Suppressor macrophage treated with lipopolysaccharide for 1 hour (primary cell): ENCODE results near the gene TIGIT.
A peak's percentile ranks its signal among the peaks of the same experiment; 100 is the strongest.

Experiments used
- DNase-seq, 3 donors: peaks; one replicate each; pipeline ENCODE4 v3.0.0-alpha.2; 2020 to 2022

Gene TIGIT

GRCh38 chr3:114313426-114313825 is 19.6 kb downstream of the TIGIT start:
- DNase-seq = no peak

- DNase-seq = no peak
These were observed 20.5 kb downstream of the TIGIT start for GRCh38 chr3:114314282-114314681.

DNA sequence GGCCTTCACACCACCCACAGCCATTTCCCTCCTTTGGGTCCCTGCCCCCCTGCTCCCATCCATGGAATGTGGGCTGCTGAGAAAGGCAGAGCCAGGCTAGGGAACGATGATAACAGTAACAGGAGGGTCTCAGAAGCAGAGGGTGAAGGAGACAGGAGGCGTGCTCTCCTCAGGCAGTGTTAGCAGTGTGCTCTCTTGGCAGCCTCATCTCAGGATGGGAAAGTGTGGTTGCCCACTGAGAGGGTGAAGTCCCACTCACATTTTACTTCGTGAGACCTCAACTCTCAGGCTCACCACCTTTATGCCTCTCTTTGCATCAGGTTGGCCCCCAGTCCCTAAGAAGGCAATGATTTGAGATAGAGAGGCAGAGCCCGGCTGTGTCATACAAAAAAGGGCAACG is 24.5 kb downstream of the TIGIT start:
- no peak for DNase-seq

GRCh38 chr3:114319453-114319852 is 25.6 kb downstream of the TIGIT start:
- DNase-seq = no peak

GRCh38 chr3:114320246-114320645 is 26.4 kb downstream of the TIGIT start:
- DNase-seq = no peak

GRCh38 chr3:114323546-114324254 is 29.9 kb downstream of the TIGIT start:
- no peak for DNase-seq

GRCh38 chr3:114327665-114328064 is 33.8 kb downstream of the TIGIT start:
- DNase-seq = no peak

- no peak for DNase-seq
These were observed 34.5 kb downstream of the TIGIT start for GRCh38 chr3:114328345-114328744.

- no peak for DNase-seq
These were observed 36.0 kb downstream of the TIGIT start for GRCh38 chr3:114329823-114330222.

DNA sequence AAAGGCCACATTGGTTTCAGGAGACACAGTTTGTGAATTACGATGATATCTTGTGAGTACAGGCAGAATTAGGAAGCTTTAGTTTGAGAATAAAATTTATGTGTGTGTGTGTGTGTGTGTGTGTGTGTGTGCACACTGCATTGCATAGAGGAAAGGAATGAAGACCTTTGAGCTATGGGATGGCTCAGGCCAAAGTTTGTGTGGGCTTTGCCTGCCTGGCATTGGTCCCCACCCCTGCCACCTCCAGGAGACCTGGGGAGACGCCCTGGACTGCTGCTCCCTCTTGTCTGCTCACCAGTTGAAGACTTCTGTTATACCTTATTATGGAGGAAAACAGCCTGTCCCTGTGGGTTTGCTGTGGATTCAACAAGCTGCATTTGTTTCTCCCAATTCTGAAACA is 37.2 kb downstream of the TIGIT start:
- no peak for DNase-seq

- DNase-seq = no peak
These were observed 37.9 kb downstream of the TIGIT start for GRCh38 chr3:114331710-114332109.

- no peak for DNase-seq
These were observed 38.7 kb downstream of the TIGIT start for GRCh38 chr3:114332342-114333179.

- DNase-seq = no peak
These were observed 39.5 kb downstream of the TIGIT start for GRCh38 chr3:114333180-114333922.

DNA sequence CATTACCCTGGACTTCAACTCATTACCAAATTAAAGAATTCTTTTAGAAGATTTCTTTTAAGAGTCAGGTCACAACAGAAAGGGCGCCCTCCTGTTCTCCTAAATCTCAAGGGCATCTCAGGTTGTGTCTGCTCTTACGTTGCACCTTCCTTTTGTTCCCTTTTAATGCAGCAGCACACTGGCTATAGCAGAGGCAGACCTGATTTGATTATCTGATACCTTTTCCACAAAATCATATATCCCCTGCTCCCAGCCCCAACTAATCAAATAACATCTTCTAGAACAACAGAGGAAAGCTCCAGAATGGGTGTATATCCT is 40.1 kb downstream of the TIGIT start:
- DNase-seq = no peak

- peak in 1 of 3 donors; percentile 23 for DNase-seq
These were observed 42.4 kb downstream of the TIGIT start for GRCh38 chr3:114336122-114336697.

DNA sequence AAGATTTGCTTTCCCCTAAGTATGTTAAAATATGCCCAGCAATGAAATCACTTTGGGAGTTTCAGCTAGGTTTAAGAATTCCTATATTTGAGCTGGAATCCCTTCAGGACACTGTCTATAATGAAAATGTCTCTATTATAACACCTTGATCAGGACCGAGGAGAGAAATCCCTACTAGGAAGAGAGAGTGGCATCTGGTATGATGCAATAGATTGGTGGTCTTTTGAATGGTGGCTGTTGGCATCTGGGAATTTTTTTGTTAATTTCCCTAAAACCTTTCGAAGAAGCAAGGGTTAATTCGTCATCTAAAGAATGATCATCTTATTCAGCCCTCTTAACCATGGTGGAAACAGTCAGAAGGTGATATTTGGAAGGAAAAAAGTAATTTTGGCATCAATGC is 43.0 kb downstream of the TIGIT start:
- no peak for DNase-seq

- DNase-seq = no peak
These were observed 45.0 kb downstream of the TIGIT start for GRCh38 chr3:114338651-114339357.

- no peak for DNase-seq
These were observed 50.7 kb downstream of the TIGIT start for GRCh38 chr3:114344492-114344891.

GRCh38 chr3:114350271-114350670 is 56.4 kb downstream of the TIGIT start:
- DNase-seq = no peak

DNA sequence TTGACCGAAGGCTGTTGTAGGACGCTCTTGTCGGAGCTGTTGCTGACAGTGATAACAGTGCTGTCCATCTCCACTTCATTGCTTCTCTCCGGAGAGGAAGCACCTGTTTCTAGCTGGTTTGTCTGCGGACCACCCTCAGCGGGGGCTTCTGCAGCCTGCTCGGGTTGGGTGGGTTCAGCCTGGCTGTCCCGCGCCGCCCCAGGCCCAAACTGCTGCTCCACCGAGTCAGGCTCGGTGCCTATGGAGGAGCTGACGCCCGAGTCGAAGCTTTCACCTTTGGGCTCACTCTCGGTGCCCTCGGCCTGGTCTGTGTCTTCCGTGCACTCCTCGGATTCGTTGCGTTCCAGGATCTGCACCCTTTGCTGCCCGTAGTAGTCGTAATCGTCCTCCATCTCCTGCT is 56.9 kb downstream of the TIGIT start:
- DNase-seq = no peak

GRCh38 chr3:114351123-114351821 is 57.4 kb downstream of the TIGIT start:
- no peak for DNase-seq

- no peak for DNase-seq
These were observed 58.0 kb downstream of the TIGIT start for GRCh38 chr3:114351822-114352145.
